Prostate gland (tissue), 2 donors: ENCODE results near the gene SYNPO2L. TPM values are rescaled to one million over a fixed set of nuclear protein-coding genes. Genes with fewer than 3 reads are reported as not detected.

Experiments
- DNase-seq: peaks from one replicate; pipeline ENCODE4 v3.0.0-alpha.2; 2019; ENCODE audit warnings: low spot score
- H3K27ac ChIP-seq, 2 donors: fragments of 200-600 bp; sonication (generic); 2 replicates each; pipeline ENCODE4 v1.5.1; 2017 to 2019
- H3K27me3 ChIP-seq: fragments of 200-600 bp; sonication (generic); replicated peaks from 2 replicates; pipeline ENCODE4 v1.5.1; 2019; ENCODE audit not compliant: insufficient read depth
- H3K36me3 ChIP-seq, 2 donors: fragments of 200-600 bp; sonication (generic); 1 replicate in 1 of 2; 2 replicates in 1 of 2; pipeline versions ENCODE4 v1.5.1 to v1.8.1; 2017 to 2019
- H3K4me1 ChIP-seq: fragments of 200-600 bp; sonication (generic); replicated peaks from 2 replicates; pipeline ENCODE4 v1.5.1; 2019
- H3K4me3 ChIP-seq, 2 donors: fragments of 200-600 bp; sonication (generic); 2 replicates each; pipeline ENCODE4 v1.5.1; 2017 to 2019
- H3K9me3 ChIP-seq: fragments of 200-600 bp; sonication (generic); 2 replicates; pipeline ENCODE4 v1.5.1; 2017
- CTCF ChIP-seq, 4 experiments: fragments of 200-600 bp in 2 of 4; fragments of 450-650 bp in 2 of 4; sonication (generic) in 2 of 4; IDR thresholded peaks; 1 replicate in 3 of 4; 2 replicates in 1 of 4; pipeline ENCODE4 v1.5.1; 2016 to 2019; ENCODE audit warnings: antibody characterized with exemption in 4 of 4, mild to moderate bottlenecking in 2 of 4, moderate library complexity in 2 of 4
- POLR2A ChIP-seq: fragments of 450-650 bp; IDR thresholded peaks from one replicate; pipeline ENCODE4 v1.6.1; 2016; ENCODE audit warnings: antibody characterized with exemption, mild to moderate bottlenecking
- POLR2AphosphoS5 ChIP-seq: sonication (generic); formaldehyde crosslinking; IDR thresholded peaks from one replicate; pipeline ENCODE4 v1.6.1; 2017; ENCODE audit warnings: antibody characterized with exemption
- WGBS: methylation state at CpG from one replicate; pipeline ENCODE4 v1.1.5; 2018; 5-methylcytosine and 5-hydroxymethylcytosine counted together
- intact Hi-C: fragments of 100-400 bp; cut with DNase I; formaldehyde crosslinking; loops from one replicate; pipeline ENCODE4 v1.14.2; 2022
- total RNA-seq, 2 donors: library from RNA; depleted of rRNA; stranded (reverse); fragments of >200 nt; gene quantifications; one replicate each; pipeline ENCODE4 v1.1.0, GENCODE V29; 2016

The SYNPO2L gene
- total RNA-seq, 2 donors from 2014 or later: 0.23 to 0.77 TPM

DNA sequence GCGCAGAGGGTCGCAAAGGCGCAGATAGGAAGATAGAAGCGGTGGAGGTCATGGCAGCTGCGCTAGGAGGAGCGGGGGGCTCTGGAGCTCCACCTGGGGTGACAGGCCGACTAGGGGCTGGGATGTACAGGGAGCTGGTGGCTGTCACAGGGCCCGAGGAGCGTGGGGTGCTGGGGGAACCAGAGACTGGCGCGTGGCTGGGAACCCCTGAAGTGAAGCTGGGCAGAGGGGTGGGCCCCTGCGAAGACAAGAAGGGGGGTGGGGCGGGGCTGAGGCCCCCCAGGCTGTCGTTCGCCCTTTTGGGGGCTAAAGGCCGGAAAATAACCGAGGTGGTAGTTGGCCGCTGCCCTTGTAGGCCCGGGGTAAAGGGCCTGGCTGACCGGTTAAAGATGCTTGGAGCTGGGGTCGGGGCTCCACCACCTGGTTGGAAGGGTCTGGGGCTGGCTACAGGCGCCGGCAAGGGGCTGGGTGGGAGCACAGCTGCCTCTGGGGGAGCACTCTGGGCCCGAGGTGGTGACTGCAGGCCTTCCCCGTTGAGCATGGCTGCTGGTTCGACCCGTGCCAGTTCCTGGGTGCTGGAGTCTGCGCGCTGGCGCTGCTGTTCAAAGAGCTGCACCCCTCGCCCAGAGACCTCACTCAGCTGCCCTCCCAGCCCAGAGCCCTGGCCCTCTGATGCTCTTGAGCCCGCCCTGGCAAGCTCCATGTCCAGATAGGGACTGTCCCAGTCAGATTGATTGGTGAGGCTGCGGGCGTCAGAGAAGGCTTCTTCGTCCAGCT, 7.8 kb downstream of the SYNPO2L start:
- TF ChIP-seq POLR2A (no peak), POLR2AphosphoS5 (no peak)
- 22% methylated on average over 34 of the region's 35 CpGs for WGBS
- Histone ChIP-seq H3K27ac (peak overlapping the region; percentile 55 to 61), H3K4me1 (peaks cover 5% of the 10 kb centered on the region), H3K36me3 (no peaks in the 10 kb centered on the region), H3K27me3 (no peaks in the 10 kb centered on the region), H3K4me3 (peak overlapping the region; percentile 42 to 54), H3K9me3 (no peaks in the 10 kb centered on the region)
- no peak for DNase-seq
- intact Hi-C loops: no loop called here

DNA sequence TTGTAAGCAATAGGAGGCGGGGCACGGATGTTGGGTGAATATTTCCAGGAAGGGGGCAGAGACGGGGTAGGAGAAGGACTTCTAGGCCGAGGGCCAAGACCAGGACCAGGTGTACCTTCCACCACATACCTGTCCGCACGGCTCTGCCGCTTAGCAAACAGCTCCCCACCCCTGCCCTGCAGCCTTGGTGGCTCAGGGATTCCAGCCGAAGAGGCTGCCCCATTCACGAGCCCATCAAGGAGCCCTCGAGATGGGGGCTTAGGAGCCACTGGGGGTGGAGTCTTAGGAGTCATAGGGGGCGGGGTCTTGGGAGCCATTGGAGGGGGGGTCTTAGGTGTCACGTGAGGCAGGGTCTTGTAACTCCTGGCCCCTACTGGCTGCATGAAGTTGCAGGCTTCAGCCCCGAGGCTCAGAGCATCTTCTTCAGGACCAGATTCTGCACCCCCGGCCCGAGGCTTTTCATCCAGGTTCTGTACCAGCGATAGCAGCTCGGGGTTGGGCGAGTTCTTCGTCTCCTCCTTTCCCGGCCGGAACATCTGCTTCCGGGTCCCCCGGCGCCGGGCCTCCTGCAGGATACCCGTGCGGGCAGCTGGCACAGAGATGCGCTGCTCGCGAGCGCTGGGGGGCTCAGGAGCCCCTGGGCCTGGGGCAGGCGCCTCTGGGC, 8.5 kb downstream of the SYNPO2L start:
- Histone ChIP-seq H3K36me3 (no peaks in the 10 kb centered on the region), H3K4me1 (peaks cover 5% of the 10 kb centered on the region), H3K27ac (peak overlapping the region; percentile 55 to 61), H3K9me3 (no peaks in the 10 kb centered on the region), H3K4me3 (peak overlapping the region; percentile 42 to 54), H3K27me3 (no peaks in the 10 kb centered on the region)
- DNase-seq: peak; percentile 40
- TF ChIP-seq POLR2AphosphoS5 (no peak), CTCF (IDR thresholded peaks at IDR 0.05) (peak in 1 of 4 experiments; percentile 7)
- 5% methylated on average over 32 of the region's 32 CpGs for WGBS
- intact Hi-C loops: no loop called here

GRCh38 chr10:73646598-73647041, 9.2 kb downstream of the SYNPO2L start:
- H3K4me3 ChIP-seq: no peak overlapping the region
- no peaks in the 10 kb centered on the region for H3K27me3 ChIP-seq
- TF ChIP-seq POLR2AphosphoS5 (no peak), CTCF (IDR thresholded peaks at IDR 0.05) (no peak), POLR2A (no peak)
- no peaks in the 10 kb centered on the region for H3K36me3 ChIP-seq
- H3K27ac ChIP-seq: no peak overlapping the region
- intact Hi-C loops: loop anchor here (1.0 kb wide), 1 partner anchor 20 kb away; no protein-coding TSS in a partner anchor
- peaks cover 5% of the 10 kb centered on the region for H3K4me1 ChIP-seq
- H3K9me3 ChIP-seq: no peaks in the 10 kb centered on the region
- no peak for DNase-seq
- 81% methylated on average over 9 of the region's 9 CpGs for WGBS

DNA sequence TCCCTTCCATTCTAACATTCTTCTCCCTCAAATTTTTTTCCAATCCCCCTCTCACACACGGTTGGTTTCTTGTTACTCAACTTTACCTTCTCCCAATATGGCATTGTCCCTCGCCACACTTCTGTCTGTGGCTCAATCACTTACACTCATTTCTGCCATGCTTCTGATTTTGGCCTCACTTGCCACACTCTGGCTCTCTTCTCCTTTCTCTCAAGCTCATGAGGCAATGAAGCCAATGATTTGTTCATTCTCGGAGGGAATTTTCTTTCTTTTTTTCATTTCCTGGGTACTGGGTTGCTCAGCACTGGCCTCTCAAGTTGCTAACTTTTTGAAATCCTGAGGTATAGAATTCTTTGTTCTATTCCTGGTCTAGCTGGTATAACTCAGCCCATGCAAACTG, 10.6 kb downstream of the SYNPO2L start:
- H3K36me3 ChIP-seq: no peaks in the 10 kb centered on the region
- intact Hi-C loops: no loop called here
- DNase-seq: no peak
- TF ChIP-seq POLR2AphosphoS5 (no peak), POLR2A (no peak), CTCF (IDR thresholded peaks at IDR 0.05) (no peak)
- no peaks in the 10 kb centered on the region for H3K9me3 ChIP-seq
- 76% methylated on average over 3 of the region's 3 CpGs for WGBS
- no peaks in the 10 kb centered on the region for H3K27me3 ChIP-seq
- H3K4me3 ChIP-seq: no peak overlapping the region
- no peak overlapping the region for H3K27ac ChIP-seq
- H3K4me1 ChIP-seq: peaks cover 5% of the 10 kb centered on the region

DNA sequence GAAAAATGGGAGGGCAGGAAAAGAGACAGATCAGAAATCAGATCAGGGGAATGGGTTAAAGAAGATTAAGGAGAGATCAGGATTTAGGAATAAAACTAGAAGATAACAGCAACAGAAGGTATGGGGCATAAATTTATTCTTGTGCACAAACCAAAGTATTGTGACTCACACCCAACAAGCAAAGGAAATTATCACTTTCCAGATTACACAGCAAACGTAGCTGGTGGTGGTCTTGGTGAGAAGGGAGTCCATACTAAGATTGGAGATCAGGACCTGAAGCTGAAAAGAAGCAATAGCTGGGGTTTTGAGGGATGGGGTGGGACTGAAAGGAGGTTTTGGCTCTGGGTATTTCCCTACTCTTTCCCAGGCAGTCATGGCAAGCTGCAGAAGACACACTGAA, 11.1 kb downstream of the SYNPO2L start:
- Histone ChIP-seq H3K27ac (no peak overlapping the region), H3K36me3 (no peaks in the 10 kb centered on the region), H3K4me1 (peaks cover 5% of the 10 kb centered on the region), H3K9me3 (no peaks in the 10 kb centered on the region), H3K4me3 (no peak overlapping the region), H3K27me3 (no peaks in the 10 kb centered on the region)
- 74% methylated on average over 1 of the region's 1 CpG for WGBS
- intact Hi-C loops: loop anchor here (1.0 kb wide), 1 partner anchor 115 kb away; no protein-coding TSS in a partner anchor
- no peak for DNase-seq
- TF ChIP-seq POLR2AphosphoS5 (no peak), CTCF (IDR thresholded peaks at IDR 0.05) (no peak), POLR2A (no peak)
